ENCODE data around the gene ARHGEF17. TPM values are rescaled to one million over a fixed set of nuclear protein-coding genes. Genes with fewer than 3 reads are reported as not detected.

ARHGEF17 gene
- polyA plus RNA-seq, 1 donor (not counting 4 experiments of a cell fraction or from before 2014, with no cell fraction given) = 5.1 TPM

- H3K4me1 ChIP-seq (ENCODE audit: control insufficient read depth, extremely low read depth, insufficient read depth, low read length) = peaks cover 6% of the 10 kb centered on the region
- no peak overlapping the region for H3K27ac ChIP-seq (ENCODE audit: control insufficient read depth, insufficient read depth, low read length)
- no peaks in the 10 kb centered on the region for H3K9me1 ChIP-seq (ENCODE audit: control insufficient read depth, extremely low read depth, insufficient read depth, low read length)
- dilution Hi-C loops (cut with MboI; ENCODE audit: extremely low pct_ligation_motif_present, low sequenced_read_pairs) = no loop called here
- H3K9me3 ChIP-seq (ENCODE audit: control insufficient read depth, low read depth, low read length) = no peaks in the 10 kb centered on the region
- FAIRE-seq = no peak
- H3K4me2 ChIP-seq (ENCODE audit: control insufficient read depth, extremely low read depth, insufficient read depth, low read depth, low read length) = no peak overlapping the region
- peaks cover 2% of the 10 kb centered on the region for H4K20me1 ChIP-seq (ENCODE audit: control insufficient read depth, extremely low read depth, insufficient read depth, low read length)
- no peak overlapping the region for H3K9ac ChIP-seq (ENCODE audit: control insufficient read depth, extremely low read depth, insufficient read depth, low read length)
- H2AFZ ChIP-seq (ENCODE audit: control insufficient read depth, low read length) = no peak overlapping the region
- no peak for DNase-seq (ENCODE audit: low read depth, low spot score)
- no peaks in the 10 kb centered on the region for H3K27me3 ChIP-seq (ENCODE audit: control insufficient read depth, extremely low read depth, insufficient read depth, low read length)
- no peak overlapping the region for H3K4me3 ChIP-seq (ENCODE audit: control insufficient read depth in 2 of 3, extremely low read depth in 1 of 3, insufficient read depth in 2 of 3, low read depth in 1 of 3, low read length in 3 of 3)
- TF ChIP-seq EZH2 (IDR thresholded peaks at IDR 0.05; ENCODE audit: low read length) = no peak
- no peak for TF ChIP-seq CTCF (optimal IDR thresholded peaks at IDR 0.05 in 1 of 3, IDR thresholded peaks at IDR 0.05 in 1 of 3, conservative IDR thresholded peaks at IDR 0.05 in 1 of 3; ENCODE audit: extremely low read depth in 1 of 3, insufficient read depth in 2 of 3, low read length in 3 of 3)
- no peaks in the 10 kb centered on the region for H3K36me3 ChIP-seq (ENCODE audit: control insufficient read depth in 2 of 2, extremely low read depth in 1 of 2, insufficient read depth in 2 of 2, low read length in 2 of 2)
- no peaks in the 10 kb centered on the region for H3K79me2 ChIP-seq (ENCODE audit: control insufficient read depth, insufficient read depth, low read length)
Observed at GRCh38 chr11:73324665-73325035, 16.6 kb downstream of the ARHGEF17 start.

- H3K27ac ChIP-seq (ENCODE audit: control insufficient read depth, insufficient read depth, low read length) = no peak overlapping the region
- FAIRE-seq = no peak
- dilution Hi-C loops (cut with MboI; ENCODE audit: extremely low pct_ligation_motif_present, low sequenced_read_pairs) = no loop called here
- no peak overlapping the region for H3K4me3 ChIP-seq (ENCODE audit: control insufficient read depth in 2 of 3, extremely low read depth in 1 of 3, insufficient read depth in 2 of 3, low read depth in 1 of 3, low read length in 3 of 3)
- H2AFZ ChIP-seq (ENCODE audit: control insufficient read depth, low read length) = no peak overlapping the region
- no peak for DNase-seq (ENCODE audit: low read depth, low spot score)
- H3K9me1 ChIP-seq (ENCODE audit: control insufficient read depth, extremely low read depth, insufficient read depth, low read length) = no peaks in the 10 kb centered on the region
- H3K4me2 ChIP-seq (ENCODE audit: control insufficient read depth, extremely low read depth, insufficient read depth, low read depth, low read length) = no peak overlapping the region
- TF ChIP-seq CTCF (optimal IDR thresholded peaks at IDR 0.05 in 1 of 3, IDR thresholded peaks at IDR 0.05 in 1 of 3, conservative IDR thresholded peaks at IDR 0.05 in 1 of 3; ENCODE audit: extremely low read depth in 1 of 3, insufficient read depth in 2 of 3, low read length in 3 of 3) = no peak
- no peak for TF ChIP-seq EZH2 (IDR thresholded peaks at IDR 0.05; ENCODE audit: low read length)
- H3K36me3 ChIP-seq (ENCODE audit: control insufficient read depth in 2 of 2, extremely low read depth in 1 of 2, insufficient read depth in 2 of 2, low read length in 2 of 2) = no peaks in the 10 kb centered on the region
- no peaks in the 10 kb centered on the region for H3K27me3 ChIP-seq (ENCODE audit: control insufficient read depth, extremely low read depth, insufficient read depth, low read length)
- H3K4me1 ChIP-seq (ENCODE audit: control insufficient read depth, extremely low read depth, insufficient read depth, low read length) = peaks cover 6% of the 10 kb centered on the region
- H4K20me1 ChIP-seq (ENCODE audit: control insufficient read depth, extremely low read depth, insufficient read depth, low read length) = peaks cover 2% of the 10 kb centered on the region
- H3K9ac ChIP-seq (ENCODE audit: control insufficient read depth, extremely low read depth, insufficient read depth, low read length) = no peak overlapping the region
- H3K9me3 ChIP-seq (ENCODE audit: control insufficient read depth, low read depth, low read length) = no peaks in the 10 kb centered on the region
- no peaks in the 10 kb centered on the region for H3K79me2 ChIP-seq (ENCODE audit: control insufficient read depth, insufficient read depth, low read length)
Observed at GRCh38 chr11:73325036-73325981, 17.2 kb downstream of the ARHGEF17 start.

Data from keratinocyte (primary cell).